ENCODE data around the gene RNASE1. TPM values are rescaled to one million over a fixed set of nuclear protein-coding genes. Genes with fewer than 3 reads are reported as not detected.
"Not testable (repeated sequence)": the region's sequence is repeated elsewhere in the genome, so short reads cannot be mapped to it uniquely, and the experiment has no call there.

RNASE1 gene
- total RNA-seq, 1 experiment from 2014 or later, result 2.1 TPM

DNA sequence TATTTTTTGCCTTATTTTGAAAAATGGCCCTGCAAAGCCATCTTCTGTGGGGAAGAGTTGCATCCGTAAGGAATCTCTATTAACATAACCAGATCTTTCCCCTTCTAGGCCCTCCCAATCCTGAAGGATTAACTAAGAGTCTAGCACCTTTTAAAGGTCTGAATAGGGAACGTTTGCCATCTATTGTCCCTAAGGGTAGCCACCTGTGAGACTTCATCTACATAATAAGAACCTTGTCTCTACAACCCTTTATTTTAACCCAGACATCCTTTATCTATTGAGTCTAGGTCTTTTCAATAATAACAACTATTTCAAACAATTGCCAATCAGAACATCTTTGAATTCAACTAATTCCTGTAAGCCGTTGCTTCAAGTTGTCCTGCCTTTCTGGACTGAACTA, 30.0 kb downstream of the RNASE1 start:
- DNase-seq (ENCODE audit: low spot score), result no peak

DNA sequence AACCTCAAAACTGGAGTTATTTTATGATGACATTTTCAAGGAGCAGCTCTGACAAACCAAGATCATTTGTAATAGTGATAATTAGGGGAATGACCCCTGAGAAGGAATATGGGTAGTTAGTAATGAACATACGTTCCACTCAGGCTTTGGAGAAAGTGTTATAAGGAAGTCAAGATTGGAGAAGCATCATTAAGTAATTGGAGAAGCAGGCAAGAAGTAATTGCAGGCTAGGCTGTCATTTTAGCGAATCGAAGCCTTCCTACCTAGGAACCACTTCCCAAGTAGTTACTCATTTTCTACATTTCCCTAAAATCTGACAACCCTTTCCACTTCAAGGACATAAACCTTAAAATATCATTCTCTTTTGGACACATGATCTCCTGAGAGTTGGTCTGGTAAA, 33.2 kb downstream of the RNASE1 start:
- no peak for DNase-seq (ENCODE audit: low spot score)

DNA sequence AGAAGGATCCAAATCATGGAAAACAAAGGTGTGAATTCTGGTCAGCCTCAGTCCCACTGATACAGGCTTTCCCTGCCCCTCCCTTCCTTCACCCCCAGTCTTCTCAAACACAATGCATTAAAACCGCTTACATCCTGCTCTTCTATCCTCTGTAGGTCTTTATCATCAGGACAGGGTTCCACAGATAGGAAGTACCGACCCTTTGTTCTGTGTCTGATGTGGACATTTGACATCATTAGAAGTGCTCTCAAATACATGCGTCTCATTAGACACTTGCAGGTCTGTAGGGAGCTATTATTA, 34.1 kb downstream of the RNASE1 start:
- DNase-seq (ENCODE audit: low spot score), result no peak

DNA sequence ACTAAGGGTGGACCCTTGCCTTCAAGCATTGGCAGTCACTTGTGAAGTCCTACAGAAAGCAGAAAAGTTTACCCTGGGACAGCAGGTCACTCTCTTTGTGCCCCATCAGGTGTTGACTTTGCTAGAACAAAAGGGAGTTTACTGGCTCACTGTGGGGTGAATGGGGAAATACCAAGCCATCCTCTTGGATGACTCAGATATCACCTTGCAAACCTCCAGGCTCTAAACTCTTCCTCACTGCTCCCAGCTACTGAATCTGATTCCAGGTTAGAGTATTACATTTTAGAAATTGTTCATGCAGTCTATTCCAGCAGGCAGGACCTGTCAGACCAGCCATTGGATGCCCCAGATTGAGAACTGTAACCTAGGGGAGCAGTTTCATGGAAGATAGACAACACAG, 41.7 kb downstream of the RNASE1 start:
- no peak for DNase-seq (ENCODE audit: low spot score)

DNA sequence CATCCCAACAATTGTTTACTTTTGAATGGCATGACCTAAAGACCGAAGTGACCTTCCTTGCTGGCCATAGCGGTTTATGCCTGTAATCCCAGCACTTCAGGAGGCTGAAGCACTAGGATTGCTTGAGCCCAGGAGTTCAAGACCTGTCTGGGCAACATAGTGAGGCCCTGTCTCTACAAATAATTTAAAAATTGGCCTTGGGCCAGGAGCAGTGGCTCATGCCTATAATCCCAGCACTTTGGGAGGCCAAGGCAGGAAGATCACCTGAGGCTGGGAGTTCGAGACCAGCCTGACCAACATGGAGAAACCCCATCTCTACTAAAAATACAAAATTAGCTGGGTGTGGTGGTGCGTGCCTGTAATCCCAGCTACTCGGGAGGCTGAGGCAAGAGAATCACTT, 43.2 kb downstream of the RNASE1 start:
- not testable (repeated sequence) for DNase-seq (ENCODE audit: low spot score)

DNA sequence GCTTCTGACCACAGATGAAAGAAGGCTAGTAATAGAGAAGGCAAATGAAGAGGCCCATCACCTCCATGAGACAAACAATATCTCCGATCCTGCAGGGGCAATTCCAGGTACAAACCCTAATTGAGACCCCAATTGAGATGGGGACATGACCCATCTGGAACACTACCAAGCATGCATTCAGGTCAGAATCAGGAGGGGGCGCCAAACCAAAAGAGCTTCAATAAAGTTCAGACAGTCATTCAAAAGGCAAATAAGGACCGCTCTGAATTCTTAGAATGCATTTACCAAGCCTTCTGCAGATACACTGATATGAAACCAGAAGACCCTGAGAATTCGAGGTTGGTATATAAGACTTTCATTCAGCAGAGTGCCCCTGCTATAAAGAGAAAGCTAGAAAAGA, 44.7 kb downstream of the RNASE1 start:
- no peak for DNase-seq (ENCODE audit: low spot score)

DNA sequence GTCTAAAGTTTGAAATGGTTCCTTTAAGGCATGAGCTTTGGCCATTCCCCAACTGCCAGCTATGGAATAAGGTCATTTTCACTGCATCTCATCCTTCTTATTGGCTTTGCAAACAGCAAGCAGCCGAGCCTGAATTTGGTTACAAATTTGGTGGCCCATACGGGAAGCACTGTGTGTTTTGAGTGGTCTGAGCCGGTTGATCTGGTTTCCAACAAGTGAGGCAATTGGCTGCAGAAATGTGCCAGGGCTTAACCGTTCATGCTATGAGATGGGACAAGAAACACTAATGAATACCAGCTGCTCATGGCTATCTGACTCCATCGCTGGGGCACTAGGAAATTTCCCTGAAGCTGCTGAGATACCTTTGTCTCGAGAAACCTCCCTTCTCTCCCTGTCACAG, 47.6 kb downstream of the RNASE1 start:
- DNase-seq (ENCODE audit: low spot score), result no peak

DNA sequence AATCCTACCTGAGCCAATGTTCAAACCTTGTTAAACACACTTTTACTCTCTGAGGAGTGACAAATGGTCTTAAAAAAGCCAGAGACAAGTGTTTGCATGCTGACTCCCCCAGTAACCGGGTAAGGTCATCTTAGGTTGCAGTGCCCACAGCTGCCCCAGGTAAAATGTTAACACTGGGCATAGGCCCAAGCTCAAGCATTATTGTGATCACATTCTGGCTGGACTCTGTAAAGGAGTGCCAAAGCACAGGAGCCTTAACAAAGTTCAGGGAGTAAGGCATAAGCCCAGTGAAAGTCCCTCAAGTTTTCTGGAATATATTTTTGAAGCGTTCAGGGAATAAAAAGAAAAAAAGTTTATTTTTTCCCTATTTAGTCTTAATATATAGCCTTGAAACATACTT, 48.3 kb downstream of the RNASE1 start:
- DNase-seq (ENCODE audit: low spot score), result no peak

DNA sequence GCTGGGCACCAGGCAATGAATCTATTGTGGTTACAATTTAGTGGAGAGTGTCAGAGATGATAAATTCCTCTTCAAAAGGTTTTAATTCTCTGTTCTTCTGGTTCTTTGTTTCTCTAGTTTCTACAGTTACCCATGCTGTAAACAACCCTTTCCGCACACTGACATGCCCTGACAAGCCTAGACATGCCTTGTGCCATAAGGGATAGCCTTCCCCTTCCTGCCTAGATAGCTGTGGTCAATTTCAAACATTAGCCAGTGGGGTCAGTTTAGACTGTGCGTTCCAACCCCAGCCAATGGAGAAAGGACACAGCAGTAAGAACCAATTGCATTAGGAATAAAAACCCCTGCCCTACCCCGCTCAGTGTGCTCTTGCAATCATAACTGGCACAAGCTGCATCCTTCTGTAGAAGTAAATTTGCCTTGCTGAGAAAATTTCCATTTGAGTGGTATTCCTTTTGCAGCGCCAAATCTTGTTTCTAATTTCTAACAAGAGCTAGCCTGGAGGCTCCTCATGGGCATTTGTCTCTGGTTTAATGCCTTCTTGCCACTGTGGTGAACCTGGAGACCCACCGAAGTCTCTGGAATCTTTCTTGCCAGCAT, 50.6 kb downstream of the RNASE1 start:
- DNase-seq (ENCODE audit: low spot score), result no peak

Other genes starting within 250 kb of the RNASE1 start
- gene RNASE9, start 241.8 kb downstream of the RNASE1 start, total RNA-seq (2014; rRNA removed; shearing (Covaris generic)), result not detected in 2 replicates
- not detected in 2 replicates for gene RNASE11, start 214.8 kb downstream of the RNASE1 start, total RNA-seq (2014; rRNA removed; shearing (Covaris generic))
- gene RNASE12, start 211.5 kb downstream of the RNASE1 start, total RNA-seq (2014; rRNA removed; shearing (Covaris generic)), result not detected in 2 replicates
- gene OR6S1, start 161.2 kb downstream of the RNASE1 start, total RNA-seq (2014; rRNA removed; shearing (Covaris generic)), result not detected in 2 replicates
- 14.7 and 22.2 TPM in 2 replicates for gene RNASE4, start 118.3 kb downstream of the RNASE1 start, total RNA-seq (2014; rRNA removed; shearing (Covaris generic))
- gene ANG, start 114.1 kb downstream of the RNASE1 start, total RNA-seq (2014; rRNA removed; shearing (Covaris generic)), result 3.9 and 9.2 TPM in 2 replicates
- gene EDDM3A, start 57.0 kb downstream of the RNASE1 start, total RNA-seq (2014; rRNA removed; shearing (Covaris generic)), result not detected in 2 replicates
- gene EDDM3B, start 34.4 kb downstream of the RNASE1 start, total RNA-seq (2014; rRNA removed; shearing (Covaris generic)), result not detected in 2 replicates
- gene RNASE6, start 21.6 kb downstream of the RNASE1 start, total RNA-seq (2014; rRNA removed; shearing (Covaris generic)), result not detected in 2 replicates
- gene RNASE3, start 88.5 kb upstream of the RNASE1 start, total RNA-seq (2014; rRNA removed; shearing (Covaris generic)), result not detected in 2 replicates
- not detected in 2 replicates for gene RNASE2, start 152.6 kb upstream of the RNASE1 start, total RNA-seq (2014; rRNA removed; shearing (Covaris generic))
- 60.2 and 64.0 TPM in 2 replicates for gene METTL17, start 187.1 kb upstream of the RNASE1 start, total RNA-seq (2014; rRNA removed; shearing (Covaris generic))
- not detected in 2 replicates for gene SLC39A2, start 196.4 kb upstream of the RNASE1 start, total RNA-seq (2014; rRNA removed; shearing (Covaris generic))
- gene NDRG2, start 222.2 kb upstream of the RNASE1 start, total RNA-seq (2014; rRNA removed; shearing (Covaris generic)), result 1.3 and 8.5 TPM in 2 replicates
- gene TPPP2, start 227.4 kb upstream of the RNASE1 start, total RNA-seq (2014; rRNA removed; shearing (Covaris generic)), result not detected in 2 replicates
- gene RNASE13, start 232.0 kb upstream of the RNASE1 start, total RNA-seq (2014; rRNA removed; shearing (Covaris generic)), result not detected in 2 replicates
- gene RNASE7, start 239.5 kb upstream of the RNASE1 start, total RNA-seq (2014; rRNA removed; shearing (Covaris generic)), result not detected in 2 replicates

All from H4 (cell line).